Activated CD4-positive, alpha-beta T cell treated with anti-CD3 and anti-CD28 coated beads for 1 hour (primary cell): ENCODE measurements around the gene PCMTD2.

Experiments used
- DNase-seq: peaks from one replicate; pipeline ENCODE4 v3.0.0-alpha.2; 2020

The PCMTD2 gene

DNA sequence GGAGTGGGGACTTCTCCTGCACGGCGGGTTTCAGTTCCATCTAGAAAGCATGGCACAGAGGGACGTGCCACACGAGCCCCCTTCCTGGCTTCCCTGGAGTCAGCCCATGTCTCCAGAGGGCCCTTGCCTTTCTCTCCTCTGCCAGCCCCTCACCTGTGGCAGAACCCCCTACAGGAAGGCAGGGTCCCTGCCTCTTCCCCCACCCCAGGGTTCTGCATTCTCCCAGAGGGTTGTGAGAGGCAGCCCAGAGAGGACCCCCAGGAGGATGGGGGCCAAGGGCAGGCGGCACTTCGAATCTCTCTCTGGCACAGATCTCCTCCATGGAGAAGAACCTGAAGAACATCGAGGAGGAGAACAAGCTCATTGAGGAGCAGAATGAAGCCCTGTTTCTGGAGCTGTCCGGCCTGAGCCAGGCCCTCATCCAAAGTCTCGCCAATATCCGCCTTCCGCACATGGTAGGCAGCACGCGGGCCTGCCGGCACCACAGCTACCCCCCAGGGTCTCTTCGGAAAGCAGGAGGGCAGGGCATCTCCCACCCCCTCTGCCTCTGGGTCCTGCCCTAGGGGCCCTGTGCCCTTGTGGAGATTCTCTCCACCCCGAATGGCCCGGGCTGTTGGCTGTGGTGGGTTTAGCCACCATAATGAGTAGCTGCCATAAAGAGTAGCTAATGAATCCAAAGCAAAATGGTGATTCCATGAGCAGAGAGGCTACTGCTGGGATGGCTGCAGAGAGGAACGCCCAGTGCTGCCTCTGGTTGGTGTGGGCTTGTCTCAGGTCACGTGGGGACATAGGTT, 15.9 kb upstream of the PCMTD2 start:
- no peak for DNase-seq

DNA sequence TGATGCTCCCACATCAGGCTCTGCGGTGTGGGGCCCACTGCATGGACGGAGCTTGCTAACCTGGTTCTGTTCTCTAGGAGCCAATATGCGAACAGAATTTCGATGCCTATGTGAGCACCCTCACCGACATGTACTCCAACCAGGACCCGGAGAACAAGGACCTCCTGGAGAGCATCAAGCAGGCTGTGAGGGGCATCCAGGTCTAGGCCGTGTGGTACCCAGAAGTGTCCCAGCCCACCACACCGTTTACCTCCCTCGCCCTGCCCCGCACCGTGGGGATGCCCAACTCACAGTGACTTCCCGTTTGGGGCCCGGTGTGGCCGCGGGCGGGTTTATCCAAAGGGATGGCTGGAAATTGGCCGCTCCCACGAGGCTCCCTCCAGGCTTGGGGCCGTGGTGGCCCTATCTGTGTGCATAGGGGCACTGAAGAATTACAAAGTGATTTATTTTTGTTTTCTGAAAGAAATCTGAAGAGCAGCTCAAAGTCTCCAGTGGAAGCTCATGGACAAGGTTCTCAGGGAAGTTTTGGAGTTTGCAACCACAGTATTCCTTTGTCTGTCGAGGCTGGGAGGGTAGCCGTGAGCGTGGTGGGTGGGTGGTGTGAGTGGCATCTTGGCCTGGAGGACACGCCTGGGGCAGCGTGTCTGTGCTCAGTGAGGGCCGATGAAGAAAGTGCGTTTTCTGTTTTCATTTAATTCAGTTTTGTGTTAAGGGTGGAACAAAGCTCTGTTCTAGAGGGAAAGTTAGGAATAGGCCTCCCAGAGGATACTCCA, 15.1 kb upstream of the PCMTD2 start:
- DNase-seq = no peak

DNA sequence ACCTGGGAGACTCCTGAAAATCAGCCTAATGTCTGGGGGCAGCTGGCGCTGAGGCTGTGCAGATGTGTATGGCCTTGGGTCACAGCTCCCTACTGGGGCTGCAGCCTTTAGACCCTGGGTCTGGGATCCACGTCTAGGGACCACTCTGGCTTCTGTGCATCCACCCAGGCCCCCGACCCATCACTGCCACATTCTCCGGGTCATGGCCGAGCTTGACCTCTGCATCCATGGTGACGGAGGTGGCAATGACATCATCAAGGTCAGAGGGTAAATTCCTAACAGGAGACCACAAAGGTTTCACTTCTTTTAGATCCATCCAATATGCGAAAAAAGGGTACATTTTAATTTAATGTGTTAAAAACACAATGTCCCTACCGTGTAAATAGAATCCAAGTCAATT, 14.5 kb upstream of the PCMTD2 start:
- DNase-seq = no peak

DNA sequence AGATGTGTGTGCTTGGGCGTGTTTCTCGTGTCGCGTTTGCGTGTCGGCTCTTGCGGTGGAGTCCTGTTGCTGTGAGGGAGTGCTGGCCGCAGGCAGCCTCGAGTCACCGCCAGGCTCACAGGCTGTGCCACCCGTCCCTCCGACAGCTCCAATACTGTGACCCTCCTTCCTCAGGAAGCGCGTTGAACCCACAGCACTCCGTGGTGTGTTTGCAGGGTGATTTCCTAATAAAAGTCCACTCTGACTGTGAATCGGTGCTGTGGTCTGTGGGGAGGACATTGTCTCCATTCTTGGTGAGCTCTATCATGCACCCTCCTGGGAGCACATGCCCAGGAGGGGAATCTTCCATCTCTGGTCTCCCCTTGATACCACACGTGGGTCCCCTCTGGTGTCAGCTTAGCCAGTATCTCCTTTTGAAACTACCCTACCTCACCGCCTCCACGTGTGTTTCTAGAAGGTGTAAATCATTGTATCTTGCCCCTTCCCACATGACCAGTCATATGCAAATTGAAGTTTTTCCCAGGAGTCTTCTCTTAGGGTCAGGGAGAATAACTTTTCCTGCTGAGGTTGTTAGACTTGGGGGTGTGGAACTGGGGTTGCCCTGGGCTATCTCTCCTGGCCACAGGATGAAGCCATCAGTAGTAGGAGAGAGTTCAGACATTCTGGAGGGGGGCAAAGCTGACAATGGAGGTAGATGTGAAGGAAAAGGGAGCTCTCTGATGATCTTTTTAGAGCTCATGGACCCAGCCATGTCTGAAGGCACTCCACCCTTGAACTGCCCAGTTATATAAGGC, 13.3 kb upstream of the PCMTD2 start:
- DNase-seq = no peak

DNA sequence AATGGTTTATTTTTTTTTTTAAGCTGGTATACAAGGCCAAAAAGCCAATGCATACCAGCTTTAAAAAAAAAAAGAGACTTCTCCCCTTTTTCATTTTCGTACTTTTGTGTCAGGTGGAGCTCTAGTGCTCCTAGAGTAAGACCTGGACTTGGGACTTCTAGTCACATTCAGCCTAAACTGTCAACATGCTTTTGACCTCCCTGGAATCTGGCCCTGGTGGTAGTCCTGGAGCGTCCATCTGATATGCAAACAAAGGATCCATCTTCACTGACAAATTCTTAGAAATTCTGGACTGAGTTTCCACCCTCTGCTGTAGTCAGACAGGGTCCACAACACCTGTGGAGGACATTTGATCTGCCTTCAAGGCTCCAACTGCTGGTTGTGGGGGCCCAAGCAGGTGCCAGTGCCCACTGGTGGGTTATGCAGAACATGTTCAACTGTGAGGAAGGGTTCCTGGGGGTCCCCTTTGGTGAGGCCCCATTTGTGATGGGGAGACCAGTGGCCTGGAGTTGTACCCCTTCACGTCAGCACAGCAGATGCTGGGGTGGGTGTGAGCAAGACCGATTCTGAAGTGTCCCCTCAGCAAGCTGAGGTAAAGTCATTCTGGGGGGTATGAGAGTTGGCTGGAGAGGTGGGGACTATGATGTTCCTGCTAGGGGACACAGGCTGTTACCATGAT, 12.6 kb upstream of the PCMTD2 start:
- DNase-seq = no peak

DNA sequence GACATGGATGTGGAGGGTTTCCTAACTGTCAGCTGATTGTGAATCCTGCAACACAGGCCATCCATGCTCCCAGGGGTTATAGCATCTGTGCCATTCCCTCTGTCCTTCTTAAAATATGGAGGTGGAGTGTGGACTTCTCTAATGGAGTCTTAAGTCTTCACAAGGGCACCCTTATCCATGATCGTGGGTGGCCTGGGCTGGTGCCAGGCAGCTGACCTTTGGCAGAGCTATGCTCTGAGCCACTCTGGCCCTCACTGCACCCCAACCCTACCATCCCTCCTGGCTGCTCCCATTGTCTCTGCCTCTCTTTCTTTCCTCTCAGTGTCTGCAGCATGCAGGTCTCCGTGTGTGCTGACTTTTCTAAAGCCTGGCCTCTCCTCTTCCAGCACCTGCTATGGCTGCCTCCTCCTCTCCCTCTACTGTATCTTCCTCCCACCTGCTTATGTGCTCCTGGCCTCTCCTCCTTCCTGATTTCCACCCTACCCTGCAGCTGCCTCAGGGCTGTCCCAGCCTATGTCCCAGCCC, 11.2 kb upstream of the PCMTD2 start:
- no peak for DNase-seq

DNA sequence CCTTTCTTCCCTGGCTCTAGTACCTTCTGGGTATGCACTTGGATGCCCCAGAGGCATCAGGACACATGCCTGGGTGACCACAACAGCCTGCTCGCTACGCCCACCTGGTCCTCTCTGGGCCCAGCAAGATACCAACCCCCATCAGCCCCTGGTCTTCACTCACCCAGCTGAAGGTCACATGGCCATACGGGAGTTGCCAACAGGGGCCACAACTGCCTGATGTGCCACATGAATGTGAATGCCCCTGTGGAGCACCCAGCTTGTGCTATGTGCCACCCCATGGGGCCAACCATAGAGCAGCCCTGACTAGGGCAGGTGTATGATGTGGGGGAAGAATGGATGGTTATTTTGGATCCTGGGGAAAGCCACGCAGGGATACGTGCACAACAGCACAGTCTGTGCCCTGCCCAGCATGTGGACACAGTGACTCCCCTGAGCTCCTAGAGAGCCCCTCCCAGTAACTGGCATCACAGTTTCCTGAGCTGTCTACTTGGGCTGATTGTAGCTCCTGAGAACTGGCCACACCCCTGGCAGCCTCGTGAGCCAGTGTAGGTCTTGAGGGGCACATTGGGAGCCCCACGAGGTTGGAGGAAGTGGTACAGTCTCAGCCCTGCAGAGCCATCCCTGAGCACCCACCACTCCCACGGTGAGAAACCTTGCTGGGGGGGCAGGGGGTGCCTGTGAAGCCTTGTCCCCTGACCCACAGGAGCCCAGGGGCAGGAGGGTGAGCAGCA, 10.5 kb upstream of the PCMTD2 start:
- no peak for DNase-seq

DNA sequence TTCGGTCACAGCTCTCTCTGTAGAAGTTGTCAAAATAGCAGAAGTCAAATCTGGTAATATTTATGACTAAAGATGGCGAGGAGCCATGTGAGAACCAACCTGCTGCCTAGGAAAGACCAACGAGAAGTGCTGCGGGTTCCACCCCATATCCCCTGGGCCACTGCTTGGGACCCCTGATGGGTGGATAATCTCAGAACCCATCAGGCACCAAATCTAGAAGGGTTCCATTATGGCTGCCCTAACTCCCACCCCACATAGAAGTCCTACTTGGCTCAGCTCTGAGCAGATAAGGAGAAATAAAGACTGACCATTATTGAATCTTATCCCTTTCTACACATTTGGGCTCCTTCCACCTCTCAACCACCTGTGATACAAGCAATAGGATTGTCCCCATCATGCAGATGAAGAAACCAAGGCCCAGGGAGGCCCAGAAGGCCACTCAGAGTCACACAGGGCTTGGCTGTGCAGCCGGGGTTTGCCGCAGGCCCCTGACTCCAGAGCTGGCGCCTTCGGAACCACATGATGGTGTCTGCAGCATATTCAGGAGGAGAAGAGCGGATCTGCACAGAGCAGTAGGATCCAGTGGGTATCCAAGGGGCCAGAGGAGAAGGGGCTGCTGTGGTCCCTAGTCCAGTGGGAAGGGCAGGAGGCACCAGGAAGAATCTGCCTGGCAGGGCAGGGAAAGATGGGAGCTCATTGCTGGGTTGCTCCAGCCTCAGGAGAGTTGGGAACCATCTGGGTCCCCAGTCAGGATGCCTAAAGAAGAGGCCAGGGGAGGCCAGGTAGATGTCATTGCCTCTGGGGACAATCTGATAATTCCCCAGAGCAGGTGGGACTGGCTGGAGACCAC, 9.6 kb upstream of the PCMTD2 start:
- DNase-seq = no peak

DNA sequence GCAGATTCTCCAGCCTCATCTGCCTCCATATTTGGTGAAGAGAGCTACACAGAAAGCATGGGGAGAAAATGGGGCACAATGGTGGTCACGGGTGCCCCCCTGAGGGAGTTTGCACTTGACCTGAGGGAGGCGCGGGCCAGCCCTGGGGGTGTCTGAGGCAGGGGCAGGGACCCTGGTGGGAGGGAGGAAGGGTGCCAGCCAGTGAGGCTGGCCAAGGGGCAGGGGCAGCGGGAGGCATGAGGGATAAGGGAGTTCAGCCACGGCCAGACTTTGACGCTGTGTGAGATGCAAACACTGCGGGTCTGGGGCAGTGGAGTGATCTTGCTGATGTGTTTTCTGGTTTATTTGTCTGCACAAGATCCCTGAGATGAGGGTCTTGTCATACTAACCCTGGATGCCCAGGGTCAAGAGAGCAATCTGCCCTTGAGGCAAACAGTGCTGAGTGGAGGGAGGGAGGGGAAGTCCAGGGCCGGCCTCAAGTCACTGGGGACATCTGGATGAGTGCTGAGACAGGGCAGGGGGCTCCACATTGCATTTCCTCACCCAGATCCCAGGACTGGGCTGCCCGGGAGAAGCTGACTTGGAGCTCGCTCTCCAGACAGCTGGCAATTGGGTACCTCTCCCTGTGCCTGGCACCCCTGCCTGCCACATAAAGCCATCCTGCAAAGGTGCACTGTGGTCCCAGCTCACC, 8.8 kb upstream of the PCMTD2 start:
- no peak for DNase-seq

DNA sequence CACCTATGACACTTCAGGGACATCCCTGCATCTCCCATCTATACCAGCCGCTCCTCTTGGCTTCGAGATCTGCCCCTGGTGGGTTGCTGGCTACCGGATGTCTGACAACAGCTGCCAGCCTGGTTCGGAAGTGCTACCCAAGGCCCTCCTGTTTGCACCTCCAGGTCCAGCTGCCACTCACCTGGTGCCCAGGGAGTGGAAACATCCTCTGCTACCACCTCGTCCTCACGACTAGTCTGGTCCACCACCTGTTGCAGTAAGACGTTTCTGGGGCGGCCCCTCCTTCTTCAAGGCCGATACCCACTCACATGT, 8.3 kb upstream of the PCMTD2 start:
- no peak for DNase-seq

DNA sequence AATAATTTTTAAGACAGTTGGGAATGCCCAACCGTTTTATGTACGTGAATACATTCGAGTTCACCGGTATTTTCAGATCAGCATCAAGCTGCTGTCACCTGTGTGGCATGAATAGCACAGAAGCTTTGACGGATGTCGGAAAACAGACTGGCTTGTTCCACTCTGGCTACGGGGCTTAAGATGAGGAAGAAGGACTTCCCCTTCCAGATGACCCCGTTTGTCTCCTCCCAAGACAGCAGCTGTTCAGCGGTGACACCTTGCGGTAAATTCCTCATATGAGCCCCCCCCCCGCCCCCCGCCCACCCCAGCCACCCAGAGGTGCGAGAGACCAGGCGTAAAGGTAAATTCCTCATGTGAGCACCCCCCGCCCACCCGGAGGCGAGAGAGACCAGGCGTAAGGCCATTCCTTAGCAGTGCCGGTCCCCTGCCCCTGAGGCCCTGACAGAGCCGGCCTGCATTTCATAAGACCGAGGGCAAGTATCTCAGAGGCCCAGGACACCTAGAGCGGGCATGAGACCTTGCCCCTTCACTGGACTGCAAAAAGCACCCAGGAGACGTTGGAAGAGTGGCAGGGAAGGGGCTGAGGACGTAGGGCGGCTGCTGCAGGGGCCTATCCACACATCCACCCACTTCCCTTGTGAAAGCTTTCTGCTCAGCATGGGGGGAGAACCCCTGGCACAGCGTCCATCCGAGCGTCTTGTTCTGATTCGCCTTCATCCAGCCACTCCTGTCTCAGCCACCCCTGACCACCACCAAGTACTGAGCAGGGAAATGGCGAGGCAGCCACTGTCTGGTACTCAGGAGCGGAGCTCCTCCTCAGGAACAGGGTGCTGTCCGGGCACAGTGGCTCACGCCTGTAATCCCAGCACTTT, 7.3 kb upstream of the PCMTD2 start:
- no peak for DNase-seq

DNA sequence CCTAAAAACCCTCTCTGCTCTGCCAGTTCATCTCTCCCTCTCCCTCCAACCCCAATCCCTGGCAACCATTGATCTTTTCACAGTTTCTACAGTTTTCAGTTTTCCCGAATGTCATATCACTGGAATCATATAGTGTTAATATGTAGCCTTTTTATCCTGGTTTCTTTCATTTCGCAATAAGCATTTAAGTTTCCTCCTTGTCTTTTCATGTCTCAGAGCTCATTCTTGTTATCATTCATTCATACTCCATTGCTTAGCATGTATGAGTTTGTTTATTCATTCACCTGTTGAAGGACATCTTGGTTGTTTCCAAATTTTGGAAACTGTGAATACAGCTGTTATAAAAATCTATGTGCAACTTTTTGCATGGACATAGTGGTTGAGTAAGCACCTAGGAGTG, 5.5 kb upstream of the PCMTD2 start:
- DNase-seq = no peak

DNA sequence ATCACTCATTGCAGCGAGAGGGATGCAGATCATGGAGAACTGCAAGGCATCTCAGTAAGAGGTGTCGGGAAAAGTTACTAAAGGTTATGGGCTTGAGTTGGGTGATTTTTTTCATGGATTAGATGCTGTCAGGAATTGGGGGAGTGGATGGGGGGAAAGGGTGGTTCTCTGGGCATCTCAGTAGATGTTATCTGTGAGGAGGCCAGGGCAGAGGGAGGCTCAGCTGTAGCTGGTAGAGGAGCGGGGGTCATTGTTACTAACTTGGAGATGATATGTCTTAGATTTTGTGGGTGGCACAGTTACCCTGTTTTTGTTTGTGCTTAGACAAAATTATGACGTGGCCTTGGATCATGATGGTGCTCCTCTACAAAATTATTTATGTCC, 2.6 kb upstream of the PCMTD2 start:
- DNase-seq = no peak

DNA sequence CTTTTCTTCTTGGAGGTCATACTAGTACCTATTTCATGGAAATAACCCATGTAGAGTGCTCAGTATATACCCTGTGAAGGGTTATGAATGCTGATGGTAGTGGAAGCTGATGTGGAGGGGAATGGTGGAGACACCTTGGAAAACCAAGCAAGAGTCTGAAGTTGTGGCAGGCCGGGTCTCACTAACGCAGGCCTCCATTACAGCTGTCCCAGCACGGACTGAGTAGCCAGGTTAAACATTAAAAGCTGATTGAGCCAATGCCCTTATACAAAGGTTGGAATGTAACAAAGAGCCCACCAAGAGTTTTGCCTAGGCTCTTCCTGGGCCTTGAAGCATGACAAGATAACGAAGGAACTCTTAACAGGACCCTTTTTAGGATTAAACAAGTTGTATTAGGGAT, 2.1 kb upstream of the PCMTD2 start:
- DNase-seq = no peak

DNA sequence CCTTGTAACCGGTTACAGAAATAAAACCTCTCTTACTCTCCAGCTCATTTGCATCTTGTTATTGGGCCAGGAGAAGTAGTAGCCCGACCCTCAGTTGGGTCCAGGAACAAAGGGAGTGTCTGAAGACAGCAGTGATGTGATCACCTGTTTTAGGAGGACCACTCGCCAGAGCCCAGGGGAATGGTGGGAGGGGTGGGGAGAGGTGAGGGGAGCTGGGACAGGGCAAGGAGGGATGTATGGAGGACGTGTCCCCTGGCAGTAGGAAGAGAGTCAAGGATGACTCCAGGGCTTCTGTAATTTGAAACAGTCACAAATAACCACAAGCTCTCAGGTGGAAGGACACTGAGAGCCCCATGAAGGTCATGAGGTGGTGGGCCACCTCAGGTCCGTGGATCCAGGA, 1.4 kb upstream of the PCMTD2 start:
- no peak for DNase-seq

DNA sequence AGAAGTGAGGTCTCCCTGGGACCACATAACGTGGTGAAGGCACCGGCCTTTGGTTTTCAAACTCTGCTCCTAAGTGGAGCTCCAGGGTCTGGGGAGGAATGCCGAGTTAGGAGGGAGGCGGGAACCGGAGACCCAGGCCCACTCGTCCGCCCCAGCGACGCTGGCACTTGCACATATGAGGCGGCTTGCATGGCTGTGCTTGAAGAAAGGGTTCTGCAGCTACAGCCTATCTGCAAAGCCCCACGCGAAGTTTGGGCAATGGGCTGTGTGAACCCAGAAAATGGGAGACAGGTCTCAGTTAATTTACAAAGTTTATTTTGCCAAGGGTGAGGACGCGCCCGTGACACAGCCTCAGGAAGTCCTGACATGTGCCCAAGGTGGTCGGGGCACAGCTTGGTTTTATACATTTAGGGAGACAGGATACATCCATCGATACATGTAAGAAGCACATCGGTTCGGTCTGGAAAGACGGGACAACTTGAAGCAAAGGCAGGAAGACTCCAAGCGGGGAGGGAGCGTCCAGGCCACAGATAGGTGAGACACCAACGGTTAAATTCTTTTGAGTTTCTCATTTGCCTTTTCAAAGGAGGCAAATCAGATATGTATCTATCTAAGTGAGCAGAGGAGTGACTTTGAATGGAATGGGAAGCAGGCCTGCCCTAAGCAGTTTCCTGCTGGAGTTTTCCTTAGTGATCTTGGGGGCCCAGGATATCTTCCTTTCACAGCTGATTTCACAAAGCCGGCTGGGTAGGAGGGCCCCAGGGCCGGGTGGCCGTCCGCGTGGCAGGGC, 782 bp upstream of the PCMTD2 start:
- DNase-seq = no peak

DNA sequence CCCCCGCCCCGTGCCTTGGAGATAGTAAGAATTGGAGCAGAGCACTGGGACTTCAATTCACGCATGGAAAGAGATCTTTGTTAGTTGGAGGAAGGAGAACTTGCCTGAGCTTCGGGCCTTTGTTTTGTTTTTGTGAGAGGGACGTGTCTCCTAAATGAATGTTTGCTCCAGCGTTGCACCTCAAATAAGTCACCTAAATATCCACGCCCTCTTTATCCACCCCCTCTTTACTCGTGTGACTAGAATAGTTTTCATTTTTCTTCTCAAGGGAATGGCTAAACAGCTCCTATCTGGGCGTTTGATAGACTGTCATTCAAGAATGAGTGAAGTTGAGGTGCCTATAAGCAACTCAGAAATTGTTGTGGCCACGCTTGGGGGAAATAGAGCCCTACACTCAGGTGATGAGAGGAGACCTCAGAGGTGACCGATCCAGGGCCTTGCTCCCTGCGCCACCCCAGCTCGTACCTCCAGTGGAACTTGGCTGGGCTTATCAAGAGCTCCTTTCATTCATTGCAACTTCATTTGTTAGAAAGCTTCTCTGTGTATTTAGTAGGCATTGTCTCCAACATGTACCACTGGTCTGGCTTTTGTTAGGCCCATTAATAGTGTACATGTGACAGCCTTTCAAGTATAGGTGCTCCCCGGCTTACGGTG, 861 bp downstream of the PCMTD2 start:
- no peak for DNase-seq

DNA sequence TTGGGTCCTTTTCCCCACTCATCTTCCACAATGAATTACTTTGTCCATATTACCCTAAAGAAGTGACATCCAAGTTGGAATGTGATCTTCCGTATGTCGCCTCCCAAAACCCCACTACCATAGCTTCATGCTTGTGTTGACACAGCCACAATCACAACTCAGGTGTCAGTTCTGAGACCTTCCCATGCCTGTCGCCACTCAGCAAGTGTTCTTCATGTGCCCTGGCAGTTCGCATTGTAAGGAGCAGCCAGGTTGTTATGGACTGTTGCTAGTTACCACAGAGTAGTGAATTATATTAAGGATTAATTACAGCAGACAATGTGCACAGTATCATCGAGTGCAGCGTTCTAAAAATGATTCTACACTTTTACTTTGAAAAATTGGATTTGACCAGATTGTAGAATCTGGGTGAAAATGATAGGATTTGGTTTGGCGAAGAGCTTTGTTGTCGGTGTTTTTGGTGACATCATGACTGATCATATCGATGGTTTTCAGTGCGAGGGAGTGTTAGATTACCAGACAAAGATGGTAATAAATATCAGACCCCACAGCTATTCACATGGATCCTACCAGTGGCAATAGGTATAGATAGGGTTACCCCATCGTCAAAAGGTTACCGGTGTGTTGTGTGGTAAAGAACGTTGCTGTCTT, 1.7 kb downstream of the PCMTD2 start:
- DNase-seq = no peak
